GM12874 (cell line): Measurements from ENCODE around the gene HPCA.

ENCODE experiments used
- TF ChIP-seq, protein P1 (sequence below): IDR thresholded peaks from 2 replicates; pipeline ENCODE4 v1.5.1; 2011; ENCODE audit warnings: low read depth, mild to moderate bottlenecking, control low read depth, low read length, moderate library complexity; ENCODE audit not compliant: insufficient read depth

The HPCA gene

DNA sequence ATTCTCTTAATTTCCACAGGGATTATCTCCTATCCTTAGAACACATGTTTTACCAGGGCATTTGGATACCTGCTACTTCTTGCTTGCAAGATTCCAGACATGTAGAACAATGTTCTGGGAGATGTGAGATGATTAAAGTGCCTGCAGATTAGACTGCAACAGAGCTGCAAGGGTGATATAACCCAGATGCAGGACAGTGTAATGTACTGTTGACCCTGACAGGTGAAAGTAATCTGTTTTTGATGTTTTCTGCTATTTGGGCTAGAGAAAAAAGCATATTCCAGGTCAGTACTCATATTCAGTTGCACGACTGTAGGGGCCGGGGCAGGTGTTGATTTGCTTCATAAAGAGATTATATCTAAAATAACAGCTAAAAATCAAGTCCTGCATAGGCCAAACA, 42.0 kb downstream of the HPCA start:
- TF ChIP-seq, protein P1, sequence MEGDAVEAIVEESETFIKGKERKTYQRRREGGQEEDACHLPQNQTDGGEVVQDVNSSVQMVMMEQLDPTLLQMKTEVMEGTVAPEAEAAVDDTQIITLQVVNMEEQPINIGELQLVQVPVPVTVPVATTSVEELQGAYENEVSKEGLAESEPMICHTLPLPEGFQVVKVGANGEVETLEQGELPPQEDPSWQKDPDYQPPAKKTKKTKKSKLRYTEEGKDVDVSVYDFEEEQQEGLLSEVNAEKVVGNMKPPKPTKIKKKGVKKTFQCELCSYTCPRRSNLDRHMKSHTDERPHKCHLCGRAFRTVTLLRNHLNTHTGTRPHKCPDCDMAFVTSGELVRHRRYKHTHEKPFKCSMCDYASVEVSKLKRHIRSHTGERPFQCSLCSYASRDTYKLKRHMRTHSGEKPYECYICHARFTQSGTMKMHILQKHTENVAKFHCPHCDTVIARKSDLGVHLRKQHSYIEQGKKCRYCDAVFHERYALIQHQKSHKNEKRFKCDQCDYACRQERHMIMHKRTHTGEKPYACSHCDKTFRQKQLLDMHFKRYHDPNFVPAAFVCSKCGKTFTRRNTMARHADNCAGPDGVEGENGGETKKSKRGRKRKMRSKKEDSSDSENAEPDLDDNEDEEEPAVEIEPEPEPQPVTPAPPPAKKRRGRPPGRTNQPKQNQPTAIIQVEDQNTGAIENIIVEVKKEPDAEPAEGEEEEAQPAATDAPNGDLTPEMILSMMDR: no peak

DNA sequence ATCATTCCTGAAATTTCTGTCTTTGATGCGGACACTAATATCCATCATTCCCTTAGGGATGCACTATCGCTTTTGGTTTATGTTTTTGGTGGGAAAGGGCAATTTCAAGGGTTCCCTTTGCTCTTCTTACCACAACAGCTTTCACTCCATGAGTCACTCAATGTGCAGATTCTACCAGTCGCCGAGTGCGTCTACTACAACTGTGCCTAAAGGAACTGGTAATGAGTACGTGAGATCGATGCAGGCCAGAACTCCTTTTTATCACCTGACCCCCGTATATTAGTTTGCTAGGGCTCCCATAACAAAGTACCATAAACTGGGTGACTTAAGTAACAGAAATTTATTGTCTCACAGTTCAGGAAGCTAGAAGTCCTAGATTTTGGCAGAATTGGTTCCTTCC, 42.4 kb downstream of the HPCA start:
- TF ChIP-seq, protein P1: no peak

DNA sequence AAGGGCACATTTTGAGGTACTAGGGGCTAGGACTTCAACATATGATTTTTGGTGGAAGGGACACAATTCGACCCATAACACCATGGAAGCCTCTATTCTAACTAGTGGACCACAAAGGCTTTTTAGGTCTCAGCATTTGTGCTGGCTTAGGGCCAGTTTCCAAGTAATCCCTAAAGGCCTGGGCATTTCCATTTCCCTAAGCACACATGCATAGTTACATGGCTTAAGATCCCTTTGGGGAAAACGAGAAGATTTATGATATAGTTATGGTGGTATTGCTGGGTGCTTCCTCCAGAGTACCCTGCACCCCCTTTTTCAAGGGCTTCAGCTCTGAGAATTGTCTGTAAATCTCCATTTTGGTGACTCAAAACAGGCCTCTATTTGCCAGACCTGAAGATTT, 43.1 kb downstream of the HPCA start:
- TF ChIP-seq, protein P1: no peak

DNA sequence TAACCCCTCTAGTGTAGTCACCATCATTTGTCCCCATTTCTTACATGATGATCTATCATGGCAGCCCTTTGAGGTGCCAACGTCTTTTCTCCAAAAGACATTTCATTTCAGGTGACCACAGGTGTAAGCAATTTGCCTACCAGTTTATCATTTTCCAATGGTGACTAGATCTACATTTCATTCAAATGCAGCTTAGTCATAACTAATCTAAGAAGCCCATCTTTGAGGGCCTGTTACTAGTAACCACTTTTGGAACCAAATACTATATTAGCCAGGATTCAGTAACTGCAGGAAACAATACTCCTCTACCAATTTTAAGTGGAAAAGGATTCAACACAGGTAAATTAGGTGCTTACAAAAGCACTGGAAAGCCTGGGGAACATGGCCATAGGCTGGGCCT, 45.5 kb downstream of the HPCA start:
- TF ChIP-seq, protein P1: no peak

DNA sequence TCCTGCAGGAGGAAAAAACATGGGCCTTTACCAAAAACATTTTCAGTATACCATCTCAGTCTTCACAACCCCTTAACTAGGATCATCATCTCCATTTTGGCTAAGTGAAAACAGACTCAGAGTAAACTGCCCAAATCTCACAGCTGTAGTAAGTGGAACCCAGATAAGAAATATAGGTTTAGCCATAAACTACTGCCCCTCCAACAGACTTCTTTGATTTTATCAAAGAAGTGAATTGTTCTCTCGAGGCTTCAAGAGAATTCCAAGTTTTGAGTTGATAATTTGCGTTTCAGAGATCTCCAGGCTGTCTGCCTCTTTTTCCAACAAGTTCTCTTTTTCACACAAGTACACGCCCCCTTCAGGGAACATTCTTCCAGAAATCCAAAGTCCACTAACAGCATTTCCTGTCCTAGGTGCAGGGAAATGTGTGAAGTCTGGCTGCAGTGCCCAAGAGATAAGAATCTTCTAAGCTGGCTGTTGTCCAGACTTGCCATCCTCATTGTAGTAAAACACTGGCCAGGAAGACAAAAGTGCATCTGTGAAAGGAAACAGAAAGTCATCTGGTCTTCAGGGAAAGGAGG, 47.5 kb downstream of the HPCA start:
- TF ChIP-seq, protein P1: no peak

DNA sequence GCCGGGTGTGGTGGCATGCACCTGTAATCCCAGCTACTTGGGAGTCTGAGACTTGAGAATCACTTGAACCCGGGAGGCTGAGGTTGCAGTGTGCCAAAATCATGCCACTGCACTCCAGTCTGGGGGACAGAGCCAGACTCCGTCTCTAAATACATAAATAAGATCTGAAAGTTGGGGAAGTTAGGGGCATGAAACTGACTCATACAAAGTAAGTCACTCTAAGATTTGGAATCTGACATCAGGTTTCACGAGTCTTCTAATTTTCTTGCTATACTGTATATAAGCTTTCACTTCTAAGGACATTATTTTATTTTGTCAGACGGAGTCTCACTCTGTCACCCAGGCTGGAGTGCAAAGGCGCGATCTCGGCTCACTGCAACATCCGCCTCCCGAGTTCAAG, 48.2 kb downstream of the HPCA start:
- TF ChIP-seq, protein P1: no peak

DNA sequence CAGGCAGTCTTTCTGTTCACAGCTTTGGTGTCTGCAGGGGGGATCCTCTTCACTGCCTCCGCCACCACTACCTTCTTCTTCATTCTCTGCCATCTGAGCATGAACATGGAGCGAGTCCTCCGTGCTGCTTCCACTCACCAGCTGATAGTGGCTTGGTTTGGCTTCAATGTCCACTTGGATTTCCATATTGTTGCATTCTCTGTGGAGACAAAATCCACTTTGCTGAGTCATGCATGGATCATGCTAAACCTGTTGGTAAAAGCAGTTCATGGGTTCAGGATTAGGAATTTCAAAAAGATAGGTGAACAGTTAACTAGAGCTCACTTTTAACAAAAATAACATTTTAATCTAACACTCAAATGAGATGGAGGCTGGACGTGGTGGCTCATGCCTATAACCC, 50.8 kb downstream of the HPCA start:
- TF ChIP-seq, protein P1: no peak
